B cell (primary cell): ENCODE results near the gene STON2. TPM values are rescaled to one million over a fixed set of nuclear protein-coding genes. Genes with fewer than 3 reads are reported as not detected.

Source experiments
- ATAC-seq: fragments of 200-7000 bp; cut with Tn5 transposase; one replicate; pipeline ENCODE4 v1.10.0; 2021; ENCODE audit warnings: low read depth, mild to moderate bottlenecking, moderate number of reproducible peaks, moderate library complexity
- CTCF ChIA-PET: fragments of 350-600 bp; sonication (Branson Sonifier 250); formaldehyde crosslinking; loops from one replicate; lab custom pipeline; 2021; ENCODE audit warnings: antibody characterized with exemption, inconsistent platforms; lab: Charles Lee
- POLR2A ChIA-PET: fragments of 350-600 bp; sonication (Branson Sonifier 250); formaldehyde crosslinking; loops from one replicate; lab custom pipeline; 2021; ENCODE audit warnings: antibody characterized with exemption; lab: Charles Lee
- DNase-seq: peaks from one replicate; pipeline ENCODE4 v3.0.0; 2013
- H2AFZ ChIP-seq: 2 replicates; pipeline ENCODE4 v1.6.1; 2012; ENCODE audit warnings: mild to moderate bottlenecking, low read depth, low read length; ENCODE audit not compliant: insufficient read depth, poor library complexity, severe bottlenecking
- H3K27ac ChIP-seq, 2 donors: 1 replicate in 1 of 2; 2 replicates in 1 of 2; pipeline ENCODE4 v1.5.1; 2012 to 2013; ENCODE audit warnings: low read length in 2 of 2, mild to moderate bottlenecking in 2 of 2, moderate library complexity in 1 of 2
- H3K27me3 ChIP-seq, 4 experiments: fragments of 200-600 bp in 1 of 4; sonication (generic) in 1 of 4; replicated peaks in 1 of 4; 1 replicate in 2 of 4; 2 replicates in 2 of 4; pipeline versions ENCODE4 v1.6.1 to v1.7.0; 2013 to 2016; ENCODE audit warnings: low read length in 3 of 4, mild to moderate bottlenecking in 2 of 4, mixed read lengths in 1 of 4, moderate library complexity in 1 of 4; ENCODE audit not compliant: insufficient read depth in 4 of 4, control insufficient read depth in 3 of 4; ENCODE audit errors: control extremely low read depth in 1 of 4
- H3K36me3 ChIP-seq, 2 experiments: replicated peaks in 1 of 2; 1 replicate in 1 of 2; 2 replicates in 1 of 2; pipeline versions ENCODE4 v1.6.1 to v1.7.1; 2013; ENCODE audit warnings: low read length in 1 of 2; ENCODE audit not compliant: insufficient read depth in 2 of 2, control insufficient read depth in 1 of 2; ENCODE audit errors: control extremely low read depth in 1 of 2, extremely low read depth in 1 of 2
- H3K4me1 ChIP-seq, 2 donors: fragments of 200-600 bp in 1 of 2; sonication (generic) in 1 of 2; 1 replicate in 1 of 2; 2 replicates in 1 of 2; pipeline versions ENCODE4 v1.5.1 to v1.6.1; 2013 to 2017; ENCODE audit warnings: low read length in 2 of 2; ENCODE audit not compliant: control insufficient read depth in 2 of 2, insufficient read depth in 2 of 2
- H3K4me2 ChIP-seq: replicated peaks from 2 replicates; pipeline ENCODE3; 2012; ENCODE audit warnings: mild to moderate bottlenecking, low read depth, low read length; ENCODE audit not compliant: poor library complexity, severe bottlenecking
- H3K4me3 ChIP-seq, 5 experiments: fragments of 200-600 bp in 1 of 5; sonication (generic) in 1 of 5; 1 replicate in 3 of 5; 2 replicates in 2 of 5; pipeline versions ENCODE4 v1.5.1 to v1.7.0; 2011 to 2016; ENCODE audit warnings: low read length in 4 of 5, mild to moderate bottlenecking in 4 of 5, low read depth in 2 of 5, control low read depth in 1 of 5, moderate library complexity in 1 of 5; ENCODE audit not compliant: insufficient read depth in 1 of 5; ENCODE audit errors: control extremely low read depth in 1 of 5, extremely low read depth in 1 of 5
- H3K79me2 ChIP-seq: fragments of 200-600 bp; sonication (generic); one replicate; pipeline ENCODE4 v1.6.0; 2016; ENCODE audit warnings: low read length; ENCODE audit not compliant: control insufficient read depth, insufficient read depth
- H3K9ac ChIP-seq: fragments of 200-600 bp; sonication (generic); 2 replicates; pipeline ENCODE4 v1.6.1; 2017; ENCODE audit warnings: mild to moderate bottlenecking, low read length, moderate library complexity
- H3K9me3 ChIP-seq, 3 donors: one replicate each; pipeline versions ENCODE4 v1.6.1 to v1.7.1; 2013; ENCODE audit warnings: low read length in 2 of 3; ENCODE audit not compliant: control insufficient read depth in 2 of 3, insufficient read depth in 1 of 3; ENCODE audit errors: control extremely low read depth in 1 of 3
- H4K20me1 ChIP-seq: 2 replicates; pipeline ENCODE4 v1.6.0; 2012; ENCODE audit warnings: mild to moderate bottlenecking, low read length; ENCODE audit not compliant: insufficient read depth, control insufficient read depth, poor library complexity, severe bottlenecking
- H3K27ac Mint-ChIP-seq: one replicate; pipeline ENCODE4 v1.8.0; 2021; ENCODE audit warnings: mixed read lengths
- H3K27me3 Mint-ChIP-seq: one replicate; pipeline ENCODE4 v1.8.0; 2021; ENCODE audit warnings: mixed read lengths
- H3K4me1 Mint-ChIP-seq: one replicate; pipeline ENCODE4 v1.8.0; 2021; ENCODE audit warnings: mixed read lengths
- H3K4me3 Mint-ChIP-seq: one replicate; pipeline ENCODE4 v1.8.0; 2021; ENCODE audit warnings: mixed read lengths
- H3K9me3 Mint-ChIP-seq: one replicate; pipeline ENCODE4 v1.8.0; 2022; ENCODE audit warnings: mixed read lengths; ENCODE audit not compliant: insufficient read depth
- CTCF ChIP-seq: fragments of 200-600 bp; IDR thresholded peaks from one replicate; pipeline ENCODE4 v1.8.0; 2022; ENCODE audit warnings: antibody characterized with exemption, mild to moderate bottlenecking
- EZH2 ChIP-seq: IDR thresholded peaks from 2 replicates; pipeline ENCODE4 v1.6.1; 2012; ENCODE audit warnings: borderline replicate concordance, low read depth, mild to moderate bottlenecking, moderate library complexity, low read length; ENCODE audit not compliant: insufficient read depth, poor library complexity, severe bottlenecking
- WGBS: methylation state at CpG from one replicate; pipeline ENCODE4 v1.1.5; 2013; ENCODE audit warnings: missing lambda C conversion rate; ENCODE audit not compliant: insufficient coverage; 5-methylcytosine and 5-hydroxymethylcytosine counted together
- intact Hi-C: fragments of 100-400 bp; cut with micrococcal nuclease; formaldehyde crosslinking; loops from one replicate; pipeline ENCODE4 v1.10.0; 2022
- polyA plus RNA-seq: library from polyadenylated mRNA; depleted of rRNA; stranded (reverse); fragments of >200 nt; gene quantifications from 2 replicates; pipeline ENCODE4 v1.2.3, GENCODE V29; 2012
- total RNA-seq, 2 donors: library from RNA; stranded (reverse); fragments of 120-200 nt in 1 of 2; gene quantifications; 1 replicate in 1 of 2; 2 replicates in 1 of 2; pipeline versions ENCODE4 v1.2.3 to v1.2.4, GENCODE V29; 2013 to 2022

STON2 gene
- total and polyA plus RNA-seq, 2 donors (not counting 1 experiment from before 2014, with no cell fraction given): 0.03 TPM; not detected in 1

- intact Hi-C loops: no loop called here
- Mint-ChIP-seq H3K4me1 (peaks cover 2% of the 10 kb centered on the region), H3K27me3 (peaks cover 12% of the 10 kb centered on the region), H3K4me3 (no peak overlapping the region), H3K9me3 (no peaks in the 10 kb centered on the region), H3K27ac (no peak overlapping the region)
- no peak overlapping the region for H3K27ac ChIP-seq
- no peaks in the 10 kb centered on the region for H3K79me2 ChIP-seq
- no peaks in the 10 kb centered on the region for H3K9me3 ChIP-seq
- no CpG with 5 or more reads among the region's 3 CpGs for WGBS
- CTCF ChIA-PET: no interaction called here
- H3K4me1 ChIP-seq: no peaks in the 10 kb centered on the region
- H4K20me1 ChIP-seq: no peaks in the 10 kb centered on the region
- H3K27me3 ChIP-seq: peaks cover 0 to 4% (median 1%) of the 10 kb centered on the region in 4 experiments
- DNase-seq (no peak), ATAC-seq (no peak)
- no peak overlapping the region for H2AFZ ChIP-seq
- TF ChIP-seq CTCF: no peak
- no peaks in the 10 kb centered on the region for H3K36me3 ChIP-seq
- H3K4me3 ChIP-seq: no peak overlapping the region
- H3K9ac ChIP-seq: no peak overlapping the region
- POLR2A ChIA-PET: no interaction called here
- no peak overlapping the region for H3K4me2 ChIP-seq
Observed at GRCh38 chr14:81311141-81311540, 89.0 kb downstream of the STON2 start.

GRCh38 chr14:81310606-81311005 lies 89.5 kb downstream of the STON2 start:
- no peaks in the 10 kb centered on the region for H3K36me3 ChIP-seq
- H2AFZ ChIP-seq: no peak overlapping the region
- ATAC-seq (no peak), DNase-seq (no peak)
- H3K79me2 ChIP-seq: no peaks in the 10 kb centered on the region
- ChIA-PET POLR2A (no interaction called here), CTCF (no interaction called here)
- H3K27me3 Mint-ChIP-seq: peaks cover 12% of the 10 kb centered on the region
- no peaks in the 10 kb centered on the region for H3K9me3 ChIP-seq
- no peaks in the 10 kb centered on the region for H4K20me1 ChIP-seq
- intact Hi-C loops: no loop called here
- H3K4me1 Mint-ChIP-seq: peaks cover 2% of the 10 kb centered on the region
- H3K9me3 Mint-ChIP-seq: no peaks in the 10 kb centered on the region
- 100% methylated on average over 2 of the region's 4 CpGs for WGBS
- no peak overlapping the region for H3K4me3 ChIP-seq
- no peak overlapping the region for H3K4me3 Mint-ChIP-seq
- no peaks in the 10 kb centered on the region for H3K4me1 ChIP-seq
- no peak overlapping the region for H3K27ac Mint-ChIP-seq
- no peak overlapping the region for H3K4me2 ChIP-seq
- peaks cover 0 to 4% (median 1%) of the 10 kb centered on the region in 4 experiments for H3K27me3 ChIP-seq
- no peak overlapping the region for H3K9ac ChIP-seq
- no peak overlapping the region for H3K27ac ChIP-seq
- TF ChIP-seq CTCF (no peak), EZH2 (no peak)
